SKM-1 treated with dmso at 0.1 percent for 144 hours (cell line): ENCODE data around the gene RBMS1.
"Not testable (repeated sequence)": the region's sequence is repeated elsewhere in the genome, so short reads cannot be mapped to it uniquely, and the experiment has no call there.

Source experiments
- DNase-seq: peaks from one replicate; lab custom pipeline; 2025; ENCODE audit not compliant: unreplicated experiment; lab: John Stamatoyannopoulos, UW

The RBMS1 gene

DNA sequence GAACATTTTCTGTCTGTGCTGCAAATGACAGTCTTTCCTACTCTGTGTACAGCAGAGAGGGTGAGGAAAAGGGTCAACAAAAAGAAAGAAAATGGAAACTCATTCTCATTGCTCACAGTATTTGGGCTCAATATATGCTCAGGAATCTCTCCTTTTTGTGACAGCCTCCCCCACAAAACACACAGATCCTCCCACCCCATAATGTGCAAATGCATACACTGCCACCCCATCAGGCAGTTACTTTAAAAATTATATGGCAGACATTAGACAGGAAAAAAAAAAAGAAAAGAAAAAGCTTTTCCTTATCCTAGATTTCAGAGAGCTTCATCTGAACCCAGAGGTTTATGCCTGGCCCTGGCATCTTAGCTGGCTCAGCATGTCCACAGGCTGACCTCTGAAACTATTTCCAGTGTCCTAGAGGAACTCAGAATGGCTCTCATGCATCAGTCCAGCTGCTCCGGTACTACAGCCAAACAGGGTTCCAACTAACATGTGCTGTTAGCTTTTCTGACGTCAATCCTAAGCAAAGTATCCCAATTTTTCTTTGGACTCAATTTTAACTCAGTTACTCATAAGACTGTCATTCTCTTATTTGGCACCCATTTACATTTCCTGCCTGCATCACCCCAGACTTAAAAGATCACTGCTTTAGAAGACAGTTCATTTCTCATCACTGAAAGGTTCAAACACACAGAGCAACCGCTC lies 105.9 kb downstream of the RBMS1 start:
- no peak for DNase-seq

DNA sequence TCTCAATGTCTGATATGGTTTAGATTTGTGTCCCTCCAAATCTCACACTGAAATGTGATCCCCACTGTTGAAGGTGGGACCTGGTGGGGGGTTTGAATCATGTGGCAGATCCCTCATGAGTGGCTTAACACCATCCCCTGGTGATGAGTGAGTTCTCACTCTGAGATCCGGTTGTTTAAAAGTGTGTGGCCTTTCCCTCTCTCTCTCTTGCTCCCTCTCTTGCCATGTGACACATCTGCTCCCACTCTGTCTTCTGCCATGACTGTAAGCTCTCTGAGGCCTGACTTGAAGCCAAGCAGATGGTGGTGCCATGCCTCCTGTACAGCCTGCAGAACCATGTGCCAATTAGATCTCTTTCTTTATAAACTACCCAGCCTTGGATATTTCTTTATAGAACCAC lies 108.8 kb downstream of the RBMS1 start:
- no peak for DNase-seq

DNA sequence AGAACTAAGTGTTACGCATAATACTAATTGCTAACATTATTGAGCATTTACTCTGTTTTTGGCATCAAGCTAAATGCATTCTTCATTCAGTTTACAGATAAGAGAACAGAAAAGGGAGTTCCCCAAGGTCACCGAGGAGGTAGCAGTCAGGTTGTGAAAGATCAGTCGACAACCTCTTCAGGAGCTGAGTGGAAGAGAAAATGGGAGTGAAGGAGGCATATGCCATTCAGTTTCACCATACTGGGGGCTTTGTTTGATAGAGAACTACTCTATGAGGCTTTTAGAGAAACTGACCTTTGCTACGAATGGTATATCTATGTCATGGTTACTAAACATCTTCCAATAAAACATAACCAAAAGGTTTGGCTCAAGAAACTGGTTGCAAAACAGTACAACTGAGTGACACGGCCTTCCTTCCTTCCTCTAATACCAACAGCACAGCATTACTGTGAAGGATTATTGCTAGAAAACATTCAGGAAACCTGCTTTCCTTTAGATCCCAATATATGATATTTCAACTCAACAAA lies 112.1 kb downstream of the RBMS1 start:
- peak; percentile 64 for DNase-seq

DNA sequence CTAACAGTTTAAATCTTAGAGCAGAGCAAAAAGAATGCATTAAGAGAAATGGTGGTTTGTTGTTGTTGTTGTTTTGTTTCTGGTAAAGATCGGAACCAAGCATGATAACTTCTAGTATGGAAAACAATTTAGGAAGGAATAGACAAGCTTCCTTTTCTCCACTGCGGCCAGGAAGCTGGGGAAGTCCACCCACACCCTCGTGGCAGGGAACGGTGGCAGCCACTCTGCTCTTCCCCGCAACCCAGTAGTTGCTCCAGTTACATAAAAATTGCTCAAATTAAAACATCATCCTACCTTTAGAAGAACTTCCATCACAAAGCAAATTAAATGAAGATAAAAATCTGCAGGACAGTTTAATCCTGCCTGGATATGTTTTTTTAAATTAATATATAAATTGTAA lies 113.0 kb downstream of the RBMS1 start:
- no peak for DNase-seq

DNA sequence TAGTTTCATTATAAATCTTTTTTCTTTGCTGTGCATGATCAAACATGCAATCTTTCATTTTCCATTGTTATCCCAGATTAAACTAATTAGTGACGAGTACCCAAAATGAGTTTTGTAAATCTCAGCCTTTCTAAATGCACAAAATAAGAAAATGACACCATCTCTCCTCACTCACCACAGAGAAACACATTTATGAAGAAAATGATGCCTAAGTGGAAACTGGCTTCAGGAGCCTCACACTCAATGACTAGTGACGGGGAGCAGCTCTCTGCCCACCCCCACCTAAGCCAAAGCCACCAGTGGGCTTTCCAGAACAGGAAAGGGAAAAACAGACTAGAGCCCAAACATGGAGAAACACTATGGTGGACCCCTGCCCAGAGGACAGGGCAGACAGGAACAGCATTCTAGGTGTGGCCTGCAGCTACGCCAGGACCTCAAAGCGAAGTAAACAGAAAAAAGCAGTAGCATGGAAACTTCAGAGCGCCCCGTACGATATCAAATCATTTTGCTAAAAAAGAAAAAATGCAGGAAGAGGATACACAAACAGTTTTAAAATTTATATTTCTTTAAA lies 113.5 kb downstream of the RBMS1 start:
- DNase-seq: no peak

DNA sequence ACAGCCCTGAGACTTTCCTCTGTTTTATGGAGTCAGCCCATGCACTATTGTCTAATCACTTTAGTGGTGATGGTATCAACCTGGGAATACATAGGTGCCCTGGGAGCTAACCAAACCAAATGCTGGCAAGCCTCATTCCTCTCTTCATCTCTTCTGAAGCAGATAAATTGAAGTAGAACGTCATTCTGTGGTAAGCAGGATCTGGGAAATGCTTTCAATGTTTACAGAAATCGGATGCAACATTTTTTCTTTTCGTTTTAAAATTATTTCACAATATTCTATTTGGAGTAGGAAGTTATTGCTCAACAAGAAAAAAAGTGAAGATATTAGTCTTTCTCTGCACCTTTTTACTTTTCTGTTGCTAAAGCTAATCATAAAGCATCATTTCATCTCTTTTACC lies 114.2 kb downstream of the RBMS1 start:
- peak; percentile 41 for DNase-seq

DNA sequence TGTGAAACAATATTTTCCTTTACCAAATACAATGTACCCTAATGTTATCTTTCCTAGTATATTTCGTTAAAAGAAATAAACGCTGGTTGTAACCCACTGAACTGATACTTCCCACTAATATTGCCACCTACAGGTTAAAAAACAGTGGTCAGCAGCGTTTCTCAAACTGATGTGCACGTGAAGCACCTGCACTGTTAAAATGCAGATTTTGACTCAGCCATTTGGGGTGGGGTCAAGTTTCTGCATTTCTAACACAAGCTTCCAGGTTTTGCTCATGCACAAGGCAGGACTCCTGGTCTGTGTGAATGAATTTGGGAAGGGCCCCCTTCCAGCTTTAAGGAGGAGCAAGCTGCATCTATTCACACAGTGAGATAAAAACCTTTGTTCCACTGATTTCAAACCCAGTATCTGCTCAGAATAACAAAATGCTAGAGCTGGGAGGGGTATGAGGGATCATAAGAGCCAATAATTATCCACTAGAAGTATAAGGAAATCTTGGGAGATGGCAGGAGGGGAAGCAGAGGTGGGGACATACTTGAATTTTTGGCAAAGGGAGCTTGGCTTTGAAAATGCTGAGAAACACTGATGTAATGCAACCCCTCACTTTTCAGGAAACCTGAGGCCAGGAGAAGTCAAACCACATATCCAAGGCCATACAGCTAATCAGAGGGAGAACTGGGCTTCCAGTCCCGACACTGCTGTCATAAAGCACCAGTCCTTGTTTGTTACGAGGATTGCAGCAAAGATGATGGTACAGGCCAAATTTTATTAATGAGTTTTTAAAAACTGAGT lies 116.2 kb downstream of the RBMS1 start:
- DNase-seq: no peak

DNA sequence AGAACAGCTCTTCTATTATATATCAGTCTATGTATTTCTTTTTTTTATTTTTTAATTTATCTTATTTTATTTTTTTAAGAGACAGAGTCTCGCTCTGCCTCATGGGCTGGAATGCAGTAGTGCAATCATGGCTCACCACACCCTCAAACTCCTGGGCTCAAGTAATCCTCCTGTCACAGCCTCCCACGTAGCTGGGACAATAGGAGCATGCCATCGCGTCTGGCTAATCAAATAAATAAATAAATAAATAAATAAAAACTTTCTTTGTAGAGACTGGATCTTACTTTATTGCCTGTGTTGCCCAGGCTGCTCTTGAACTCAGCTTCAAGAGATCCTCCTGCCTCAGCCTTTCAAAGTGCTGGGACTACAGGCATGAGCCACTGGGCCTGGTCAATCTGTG lies 117.0 kb downstream of the RBMS1 start:
- DNase-seq: no peak

DNA sequence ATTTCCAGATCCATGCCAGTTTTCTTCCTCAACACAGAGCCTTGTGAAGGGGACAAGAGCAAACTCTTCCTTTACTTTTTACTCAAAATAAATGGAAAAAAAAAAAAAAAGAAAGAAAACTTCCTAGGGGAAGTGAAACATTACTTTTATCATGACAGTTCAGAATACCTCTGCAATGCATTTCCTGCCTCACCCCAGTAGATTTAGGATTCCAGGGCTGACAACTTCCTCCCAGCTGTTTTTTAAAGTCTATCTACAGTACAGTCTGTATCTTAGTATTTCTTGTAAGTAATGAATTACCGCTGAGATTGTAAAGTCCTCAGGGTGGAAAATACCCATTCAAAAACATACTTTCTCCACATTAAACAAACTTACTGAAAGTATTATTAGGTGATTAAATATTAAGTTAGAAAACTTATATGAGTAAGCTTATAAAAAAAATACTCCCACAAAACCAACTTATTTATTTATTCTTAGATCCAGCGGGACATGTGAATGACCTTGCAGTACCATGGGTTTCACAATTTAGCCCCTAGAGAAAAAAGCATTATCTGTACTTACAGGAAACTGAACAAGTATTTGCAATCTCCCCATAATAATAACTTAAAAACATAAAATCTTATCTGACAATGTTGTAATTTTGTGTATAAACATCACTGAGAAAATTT lies 117.7 kb downstream of the RBMS1 start:
- no peak for DNase-seq

DNA sequence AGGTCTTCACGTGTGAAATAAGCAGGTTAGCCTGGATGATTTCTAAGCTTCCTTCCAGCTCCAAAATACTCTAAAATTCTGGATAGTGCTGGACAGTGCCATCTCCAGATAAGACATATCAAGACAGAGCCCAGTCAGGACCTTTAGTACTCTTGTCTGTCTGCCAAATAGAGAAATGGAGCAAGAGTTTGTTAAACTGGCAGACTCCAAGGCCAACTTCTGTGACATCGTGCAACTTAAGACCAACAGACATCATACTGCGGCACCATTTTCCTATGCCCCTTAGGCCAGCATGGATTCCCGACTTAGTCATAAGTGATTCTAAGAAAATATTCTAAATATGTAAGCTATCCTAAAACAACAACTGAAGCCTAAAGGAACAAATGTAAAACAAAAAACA lies 118.6 kb downstream of the RBMS1 start:
- DNase-seq: no peak

DNA sequence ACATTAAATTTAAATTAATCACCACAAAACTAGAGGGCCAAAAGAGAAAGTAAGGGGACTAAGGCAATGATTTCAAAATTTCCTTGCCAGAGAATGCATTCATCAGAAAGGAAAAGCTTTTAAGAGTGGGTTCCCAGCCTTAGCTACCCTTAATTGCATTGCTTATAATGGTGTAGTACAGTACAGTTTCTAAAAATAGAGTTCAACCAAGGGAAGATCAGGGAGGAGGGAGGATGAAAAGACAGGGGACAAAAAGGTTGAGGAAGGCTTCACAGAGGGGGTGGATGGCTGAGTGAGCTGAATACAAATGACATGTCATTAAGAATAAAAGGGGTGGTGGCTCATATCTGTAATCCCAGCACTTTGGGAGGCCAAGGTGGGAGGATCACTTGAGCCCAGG lies 119.9 kb downstream of the RBMS1 start:
- no peak for DNase-seq

DNA sequence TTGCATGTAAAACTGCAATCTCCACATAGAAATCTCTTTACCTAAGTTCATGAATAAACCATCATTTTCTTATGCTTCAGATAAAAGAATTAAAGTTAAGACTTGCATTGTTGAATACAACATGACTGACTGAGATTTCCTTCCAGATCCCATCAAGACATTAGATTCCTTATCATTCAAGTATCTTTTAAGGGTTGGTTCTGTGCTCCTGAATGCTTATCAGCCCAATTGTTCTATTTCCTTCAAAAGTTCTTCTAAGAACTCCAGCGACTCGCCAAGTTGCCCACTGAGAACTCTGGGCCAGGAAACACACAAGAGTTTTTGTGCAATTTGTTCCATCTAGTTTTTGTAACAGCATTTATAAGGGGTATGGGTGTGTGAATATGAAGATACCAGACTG lies 120.3 kb downstream of the RBMS1 start:
- DNase-seq: no peak

DNA sequence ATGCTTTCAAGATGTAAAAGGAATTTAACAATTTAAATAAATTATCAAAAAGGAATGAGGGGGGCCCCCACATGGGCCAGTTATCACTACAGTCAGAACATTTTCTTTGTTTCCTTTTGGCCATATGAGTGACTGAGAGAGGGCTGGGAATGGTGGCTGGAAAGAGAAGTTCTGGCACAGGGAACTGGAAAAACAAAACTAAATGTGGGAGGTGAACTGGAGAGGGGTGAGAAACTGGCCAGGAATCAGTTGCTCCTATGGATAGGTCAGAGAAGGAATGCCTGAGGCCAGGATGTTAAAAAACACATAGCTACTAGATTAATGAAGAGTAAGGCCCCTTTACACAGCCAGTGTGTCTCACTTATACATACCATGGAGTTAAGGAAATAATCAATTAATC lies 121.0 kb downstream of the RBMS1 start:
- no peak for DNase-seq

DNA sequence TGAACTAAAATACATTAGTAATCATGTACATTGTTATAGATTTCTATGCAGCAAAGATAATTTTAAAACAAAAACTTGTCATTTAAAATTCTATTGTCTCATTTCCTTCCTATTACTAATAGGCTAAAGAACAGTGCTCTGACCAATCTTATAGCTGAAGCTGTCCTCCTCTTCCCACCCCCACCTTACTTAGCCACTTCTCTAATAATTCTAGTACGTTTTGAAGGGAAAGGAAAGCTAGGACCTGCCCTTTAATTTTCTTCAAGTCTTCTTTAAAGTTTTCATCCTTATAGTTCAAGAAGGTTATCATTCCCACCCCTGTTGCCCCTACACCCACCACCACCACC lies 121.6 kb downstream of the RBMS1 start:
- DNase-seq: no peak

DNA sequence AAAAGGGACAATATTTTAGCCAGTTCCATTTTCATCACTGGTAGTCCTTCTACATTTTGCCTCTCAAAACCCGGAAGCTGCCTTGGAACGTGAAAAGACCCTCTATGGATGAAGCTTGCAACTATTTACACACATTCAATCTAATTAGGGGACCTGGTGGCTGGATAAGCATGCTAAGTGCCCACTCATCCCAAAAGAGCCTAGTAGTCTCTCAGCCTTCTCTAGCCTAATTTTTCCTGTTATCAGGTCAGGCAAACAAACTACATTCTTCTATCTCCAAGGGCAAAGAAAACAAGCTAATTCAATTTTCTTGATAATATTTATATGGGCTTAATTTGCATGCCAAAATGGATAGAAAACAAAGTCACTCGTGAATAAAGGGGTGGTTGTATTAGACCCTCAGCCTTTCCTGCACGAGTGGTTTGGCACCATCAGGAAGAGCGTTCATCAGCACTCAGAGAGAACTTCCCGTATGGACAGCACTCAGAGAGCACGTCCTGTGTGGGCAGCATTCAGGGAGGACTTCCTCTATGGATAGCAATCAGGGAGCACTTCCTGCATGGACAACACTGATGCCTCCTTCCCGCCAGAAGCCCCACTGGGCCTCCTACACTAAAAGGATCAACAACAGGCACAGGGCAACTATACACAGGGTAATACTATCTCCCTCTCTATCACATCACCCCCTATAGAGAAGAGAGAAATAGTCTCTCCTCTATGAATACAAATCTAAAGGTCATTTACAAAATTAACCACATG lies 122.2 kb downstream of the RBMS1 start:
- no peak for DNase-seq

DNA sequence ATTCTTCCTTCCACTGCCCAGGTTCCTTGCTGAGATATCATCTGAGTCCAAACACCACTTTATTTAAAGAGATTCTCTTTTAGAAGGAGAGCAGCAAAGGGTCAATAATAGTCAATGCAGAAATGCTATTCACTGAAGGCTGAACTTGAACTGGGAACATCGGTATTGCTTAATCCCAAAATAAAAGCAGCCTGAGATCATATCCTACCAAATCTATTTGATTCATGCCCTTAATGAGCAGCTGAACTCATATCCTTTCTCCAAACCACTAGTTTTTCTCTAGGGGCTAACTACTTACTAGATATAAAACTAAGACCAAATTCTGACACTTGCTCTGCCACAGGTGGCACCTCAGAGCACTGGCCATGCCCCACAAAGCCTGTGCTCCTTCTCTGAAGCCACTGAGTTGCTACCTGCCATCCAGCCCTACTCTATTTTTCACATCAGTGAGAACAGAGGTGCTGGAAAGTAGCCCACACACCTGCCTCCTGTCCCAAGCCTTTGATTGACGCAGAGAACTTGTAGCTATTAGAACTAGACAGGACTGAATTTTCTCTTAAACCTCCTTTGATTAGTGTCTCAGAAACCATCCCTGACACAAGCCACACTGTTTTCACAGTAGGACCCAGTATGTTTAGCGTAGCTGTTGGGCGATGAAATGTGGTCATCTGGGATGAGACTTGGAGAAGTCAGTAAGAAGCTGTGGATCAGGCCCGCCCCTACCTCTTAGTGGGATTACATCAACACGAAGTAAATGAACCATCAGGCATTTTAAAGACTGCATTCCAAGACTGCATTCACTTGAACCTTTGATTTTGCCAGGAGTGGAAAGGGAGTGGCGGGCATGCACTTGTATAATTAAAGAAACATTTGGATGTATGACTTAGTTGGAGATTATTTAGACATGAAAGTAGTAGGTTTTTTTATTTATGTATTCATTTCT lies 124.3 kb downstream of the RBMS1 start:
- DNase-seq: no peak

DNA sequence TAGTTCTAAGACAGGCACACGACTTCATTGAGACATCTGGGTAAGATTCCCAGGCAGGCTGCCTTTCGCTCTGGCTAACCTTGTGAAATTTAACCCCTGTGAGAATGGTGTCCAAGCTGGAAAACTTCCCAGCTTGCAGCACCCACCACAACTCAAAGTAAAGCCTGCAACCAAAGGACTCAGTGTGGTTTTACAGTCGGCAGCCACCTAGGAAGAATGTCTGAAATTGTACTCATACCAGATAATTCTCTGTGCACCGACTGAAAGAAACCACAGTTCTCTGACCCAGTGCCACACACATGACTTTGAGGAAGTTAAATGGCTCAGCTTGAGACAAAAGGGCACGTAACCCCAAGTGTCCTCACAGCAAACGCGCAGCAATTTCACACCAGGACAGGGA lies 125.7 kb downstream of the RBMS1 start:
- DNase-seq: peak; percentile 77

DNA sequence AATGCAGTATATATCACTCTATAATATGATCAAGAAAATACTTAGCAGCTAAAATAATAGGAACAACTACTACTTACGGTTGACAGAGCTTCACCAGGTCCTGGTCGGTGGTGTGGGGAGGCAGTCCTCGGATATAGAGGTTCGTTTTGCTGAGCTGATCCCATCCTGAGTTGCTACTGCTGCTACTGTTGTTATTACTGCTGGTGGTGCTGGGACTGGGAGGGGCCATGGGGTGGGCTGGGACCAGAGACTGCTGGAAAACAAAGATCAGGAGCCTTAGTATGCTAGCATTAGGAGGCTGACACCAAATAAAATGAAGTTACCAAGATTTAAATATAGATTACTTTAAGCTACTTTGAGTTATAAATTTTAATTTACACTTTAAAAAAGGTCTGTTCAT lies 126.5 kb downstream of the RBMS1 start:
- DNase-seq: not testable (repeated sequence)

DNA sequence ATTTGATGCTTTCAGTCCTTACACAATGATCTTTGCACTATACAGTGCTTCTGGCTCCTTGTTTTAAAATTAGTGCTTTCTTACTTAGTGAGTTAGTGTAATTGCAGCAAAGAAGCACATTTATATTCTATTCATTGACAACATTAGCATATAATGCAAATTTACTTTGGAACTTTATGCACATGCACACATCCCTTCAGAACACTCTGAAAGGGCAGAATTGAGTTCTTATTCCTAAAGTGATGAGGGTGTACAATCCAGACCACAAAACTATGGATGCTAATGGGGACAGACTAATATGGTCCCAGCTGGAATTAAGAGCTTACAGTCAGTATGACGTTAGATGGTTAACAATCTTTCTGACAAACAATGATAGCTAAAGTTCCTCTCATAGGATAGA lies 127.1 kb downstream of the RBMS1 start:
- no peak for DNase-seq
